ENCODE data around the gene ANKMY1.

ANKMY1 gene

GRCh38 chr2:240434728-240435456 lies 122.9 kb downstream of the ANKMY1 start:
- peak; percentile 83 for DNase-seq (ENCODE audit: low read depth)

GRCh38 chr2:240433973-240434727 lies 123.6 kb downstream of the ANKMY1 start:
- DNase-seq (ENCODE audit: low read depth) = no peak

- no peak for DNase-seq (ENCODE audit: low read depth)
Measured at GRCh38 chr2:240432820-240433801, 124.7 kb downstream of the ANKMY1 start.

- no peak for DNase-seq (ENCODE audit: low read depth)
Measured at GRCh38 chr2:240432430-240432819, 125.4 kb downstream of the ANKMY1 start.

- no peak for DNase-seq (ENCODE audit: low read depth)
Measured at GRCh38 chr2:240431661-240432424, 125.9 kb downstream of the ANKMY1 start.

GRCh38 chr2:240431271-240431660 lies 126.5 kb downstream of the ANKMY1 start:
- DNase-seq (ENCODE audit: low read depth) = no peak

- no peak for DNase-seq (ENCODE audit: low read depth)
Measured at GRCh38 chr2:240430595-240430994, 127.2 kb downstream of the ANKMY1 start.

GRCh38 chr2:240429872-240430491 lies 127.8 kb downstream of the ANKMY1 start:
- DNase-seq (ENCODE audit: low read depth) = no peak
